Stimulated activated naive CD8-positive, alpha-beta T cell treated with anti-CD3 and anti-CD28 coated beads, Interleukin-15, Interleukin-2, amounts not matched to agents 100 ng/mL and 50 ng/mL, for 24 hours (primary cell): ENCODE measurements around the gene ZBTB7B.

Experiments used
- H3K27ac Mint-ChIP-seq: one replicate; pipeline ENCODE4 v1.8.0; 2021; ENCODE audit warnings: mild to moderate bottlenecking, mixed read lengths
- H3K27me3 Mint-ChIP-seq: one replicate; pipeline ENCODE4 v1.8.0; 2021; ENCODE audit warnings: mixed read lengths
- H3K36me3 Mint-ChIP-seq: one replicate; pipeline ENCODE4 v1.8.0; 2021; ENCODE audit warnings: low read depth, mixed read lengths
- H3K4me1 Mint-ChIP-seq: one replicate; pipeline ENCODE4 v1.8.0; 2021; ENCODE audit warnings: low read depth, mixed read lengths
- H3K4me3 Mint-ChIP-seq: one replicate; pipeline ENCODE4 v1.8.0; 2021; ENCODE audit warnings: mild to moderate bottlenecking, mixed read lengths
- H3K9me3 Mint-ChIP-seq: one replicate; pipeline ENCODE4 v1.8.0; 2021; ENCODE audit warnings: mixed read lengths

The ZBTB7B gene

DNA sequence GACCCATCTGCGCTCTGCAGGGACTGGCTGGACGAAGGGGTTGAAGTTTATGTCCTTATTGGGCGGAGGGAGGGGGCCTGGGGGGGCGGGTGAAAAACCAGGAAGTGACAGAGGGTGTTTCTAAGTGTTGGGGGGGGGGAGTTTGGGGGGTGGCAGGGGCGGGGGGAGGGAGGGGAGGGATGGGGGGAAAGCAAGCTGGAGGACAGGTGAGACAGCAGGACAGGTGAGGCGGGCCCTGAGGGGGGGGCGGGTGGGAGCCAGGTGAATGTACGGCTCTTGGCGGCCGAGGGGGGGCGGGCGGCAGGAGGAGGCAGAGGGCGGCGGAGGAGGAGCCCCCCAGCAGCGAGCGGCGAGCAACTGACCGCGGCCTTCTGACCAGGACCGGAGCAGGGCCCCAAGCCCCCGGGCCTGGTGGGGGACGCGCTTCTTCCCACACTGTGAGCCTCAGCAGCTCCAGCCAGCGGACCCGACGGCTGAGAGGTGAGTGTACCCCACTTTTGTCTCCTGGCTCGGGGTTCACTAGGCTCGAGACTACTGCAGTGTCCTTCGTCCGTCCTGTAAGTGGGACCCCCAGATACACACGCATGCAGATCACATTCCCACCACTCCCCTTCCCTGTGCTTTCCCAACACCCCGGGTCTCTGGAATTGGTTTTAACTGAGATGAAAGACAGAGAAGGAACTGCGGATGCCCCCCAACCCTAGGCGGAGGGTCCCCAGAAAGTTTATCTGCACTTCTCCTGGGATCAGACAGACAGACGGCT, at the start of gene ZBTB7B:
Gene ZBTB7B, plus strand, starts transcription at position 339 of the 763 bp plus-strand sequence. CDS start 11,859 bp downstream, outside the sequence.
- Mint-ChIP-seq H3K9me3 (no peaks in the 10 kb centered on the region), H3K4me1 (peaks cover 64% of the 10 kb centered on the region), H3K4me3 (peak within 1 kb of the TSS; percentile 92), H3K27ac (peak within 1 kb of the TSS; percentile 94), H3K27me3 (no peaks in the 10 kb centered on the region), H3K36me3 (no peaks in the 10 kb centered on the region)

DNA sequence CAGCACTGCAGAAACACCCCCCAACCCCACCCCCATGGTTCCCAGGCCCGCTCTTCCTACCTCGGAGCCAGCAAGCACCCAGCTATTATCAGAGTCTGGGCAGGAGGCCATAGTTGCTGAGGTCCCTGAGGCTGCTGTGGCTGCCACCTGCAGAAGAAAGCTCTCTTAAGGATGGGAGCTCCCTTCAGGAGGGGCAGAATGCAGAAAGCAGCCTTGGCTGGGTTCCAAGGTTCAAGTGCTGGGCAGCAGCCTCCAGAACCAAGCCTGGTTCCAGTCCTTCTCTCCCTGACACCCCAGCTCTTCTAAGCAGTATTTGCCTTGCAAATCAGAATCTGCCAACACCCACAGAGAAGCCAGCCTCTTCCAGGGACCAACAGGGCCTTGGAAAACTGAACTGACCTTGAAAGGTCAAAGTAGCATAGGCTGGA, 49.0 kb upstream of the ZBTB7B start:
- H3K27ac Mint-ChIP-seq = peak overlapping the region; percentile 95
- peaks cover 10% of the 10 kb centered on the region for H3K36me3 Mint-ChIP-seq
- peak overlapping the region; percentile 56 for H3K4me3 Mint-ChIP-seq
- H3K9me3 Mint-ChIP-seq = no peaks in the 10 kb centered on the region
- H3K27me3 Mint-ChIP-seq = no peaks in the 10 kb centered on the region
- H3K4me1 Mint-ChIP-seq = peaks cover 80% of the 10 kb centered on the region

DNA sequence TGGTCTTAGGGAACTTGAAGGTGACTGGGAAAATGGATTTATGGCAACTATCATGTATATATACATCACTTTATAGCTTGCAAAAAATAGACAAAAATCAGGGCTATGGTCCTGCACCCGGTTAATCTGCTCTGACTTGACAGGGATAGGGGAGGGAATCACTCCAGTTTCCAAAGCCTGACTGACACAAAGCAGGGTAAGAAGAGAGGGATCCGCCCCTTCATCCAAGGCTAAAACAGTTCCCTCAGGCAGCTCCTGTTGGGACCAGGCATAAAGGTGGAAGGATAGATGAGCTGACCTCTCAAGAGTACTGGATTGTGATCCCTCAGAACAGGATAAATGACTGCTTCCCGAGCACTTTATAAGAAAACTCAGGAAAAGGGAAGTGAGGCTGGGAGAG, 48.1 kb upstream of the ZBTB7B start:
- Mint-ChIP-seq H3K4me3 (peak overlapping the region; percentile 91), H3K4me1 (peaks cover 77% of the 10 kb centered on the region), H3K27ac (peak overlapping the region; percentile 95), H3K27me3 (no peaks in the 10 kb centered on the region), H3K9me3 (no peaks in the 10 kb centered on the region), H3K36me3 (peaks cover 9% of the 10 kb centered on the region)

DNA sequence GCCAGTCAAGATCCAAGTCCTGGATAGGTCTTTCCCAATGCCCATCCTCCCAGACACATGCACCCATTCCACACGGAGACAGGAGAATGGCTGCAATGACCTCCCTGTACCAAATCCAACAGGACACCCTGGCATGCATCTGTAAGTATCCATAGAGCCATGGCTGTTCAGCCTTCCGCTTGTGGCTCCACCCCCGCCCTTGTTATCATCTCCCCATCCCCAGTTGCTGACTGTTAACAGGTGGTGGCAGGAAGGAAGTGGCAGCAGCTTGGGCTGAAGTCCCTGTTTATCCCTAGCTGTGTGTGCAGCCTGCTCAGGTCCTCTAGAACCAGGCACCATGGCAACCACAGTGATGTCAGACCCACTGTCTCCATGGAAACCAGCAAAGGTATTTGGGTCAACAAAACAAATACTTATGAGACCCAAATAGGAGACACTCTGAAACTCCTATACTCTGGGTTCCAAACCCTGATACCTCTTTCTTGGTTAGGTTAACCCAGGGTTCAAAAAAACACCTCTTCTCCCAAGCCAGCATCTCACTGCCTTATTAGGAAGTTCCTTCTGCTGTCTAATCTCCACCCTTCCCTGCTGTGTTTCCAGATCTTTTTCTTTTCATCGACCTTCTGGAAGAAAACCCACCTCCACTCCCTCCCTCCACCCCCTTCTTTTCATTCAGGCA, 47.4 kb upstream of the ZBTB7B start:
- Mint-ChIP-seq H3K27me3 (no peaks in the 10 kb centered on the region), H3K4me1 (peaks cover 79% of the 10 kb centered on the region), H3K9me3 (no peaks in the 10 kb centered on the region), H3K4me3 (peak overlapping the region; percentile 91), H3K27ac (peak overlapping the region; percentile 95), H3K36me3 (peaks cover 9% of the 10 kb centered on the region)

DNA sequence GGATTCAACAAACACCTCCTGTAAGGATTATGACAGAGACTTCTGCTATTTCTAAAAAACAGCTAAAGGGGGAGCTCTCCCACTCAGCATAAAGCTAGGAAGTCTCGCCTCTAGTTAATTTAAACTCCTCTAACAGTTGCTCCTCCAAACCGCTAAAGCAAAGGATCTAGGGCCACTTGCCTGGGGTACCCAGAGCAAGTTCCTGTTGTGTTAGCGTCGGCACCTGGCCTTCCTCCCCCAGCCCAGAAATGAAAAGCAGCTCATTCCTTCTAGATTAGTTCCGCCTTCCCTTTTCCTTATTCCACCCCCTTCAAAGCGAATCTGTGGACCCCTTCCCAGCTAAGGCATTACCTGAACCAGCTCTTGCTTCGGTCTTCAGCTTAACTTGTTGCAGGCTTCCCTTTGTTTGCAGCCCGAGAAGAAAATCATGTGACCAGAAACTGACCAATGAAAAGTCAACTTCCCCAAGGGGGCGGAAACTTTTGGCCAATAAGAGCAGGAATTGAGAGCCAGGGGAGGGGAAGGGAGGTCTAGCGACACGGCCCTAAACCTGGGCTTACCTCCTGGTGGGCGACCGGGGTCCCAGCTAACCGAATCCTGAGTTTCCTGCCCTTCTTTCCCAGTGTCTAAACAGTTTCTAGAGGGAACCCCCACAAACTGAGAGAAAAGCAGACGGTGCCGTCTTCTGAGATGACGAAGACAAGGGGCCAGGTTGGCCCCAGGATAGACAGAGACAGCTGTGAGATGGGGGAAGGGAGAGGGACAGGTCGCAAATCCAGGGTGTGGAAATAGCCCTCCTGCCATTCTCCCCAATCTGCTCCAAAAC, 46.7 kb upstream of the ZBTB7B start, which contains the start of gene PBXIP1:
Gene PBXIP1, minus strand, starts transcription at position 382 of the 826 bp plus-strand sequence. CDS start 2,378 bp downstream, outside the sequence.
- H3K36me3 Mint-ChIP-seq = peaks cover 4% of the 10 kb centered on the region
- peaks cover 81% of the 10 kb centered on the region for H3K4me1 Mint-ChIP-seq
- no peaks in the 10 kb centered on the region for H3K9me3 Mint-ChIP-seq
- H3K27me3 Mint-ChIP-seq = no peaks in the 10 kb centered on the region
- peak within 1 kb of the TSS; percentile 95 for H3K27ac Mint-ChIP-seq
- peak within 1 kb of the TSS; percentile 91 for H3K4me3 Mint-ChIP-seq

DNA sequence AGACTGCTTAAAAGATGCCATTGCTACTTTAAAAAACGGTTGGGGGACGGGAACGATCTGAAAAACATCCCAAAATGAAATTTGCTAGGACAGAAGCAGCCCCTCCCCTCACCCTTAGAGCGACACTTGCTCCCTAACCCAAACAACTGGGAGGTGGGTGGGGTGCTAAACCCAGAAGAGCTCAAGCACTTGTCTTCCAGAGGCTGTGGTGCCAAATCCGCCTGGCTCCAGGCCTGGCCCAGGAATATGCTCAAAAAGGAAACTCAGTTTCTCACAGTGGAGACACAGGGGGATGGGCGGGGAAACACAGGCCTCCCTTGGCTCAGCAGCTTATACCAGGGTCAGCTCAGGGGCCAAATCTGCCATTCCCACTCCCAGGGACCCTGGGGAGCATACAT, 46.1 kb upstream of the ZBTB7B start:
- peaks cover 77% of the 10 kb centered on the region for H3K4me1 Mint-ChIP-seq
- H3K36me3 Mint-ChIP-seq = peaks cover 4% of the 10 kb centered on the region
- no peaks in the 10 kb centered on the region for H3K27me3 Mint-ChIP-seq
- peak overlapping the region; percentile 91 for H3K4me3 Mint-ChIP-seq
- no peaks in the 10 kb centered on the region for H3K9me3 Mint-ChIP-seq
- H3K27ac Mint-ChIP-seq = peak overlapping the region; percentile 95

DNA sequence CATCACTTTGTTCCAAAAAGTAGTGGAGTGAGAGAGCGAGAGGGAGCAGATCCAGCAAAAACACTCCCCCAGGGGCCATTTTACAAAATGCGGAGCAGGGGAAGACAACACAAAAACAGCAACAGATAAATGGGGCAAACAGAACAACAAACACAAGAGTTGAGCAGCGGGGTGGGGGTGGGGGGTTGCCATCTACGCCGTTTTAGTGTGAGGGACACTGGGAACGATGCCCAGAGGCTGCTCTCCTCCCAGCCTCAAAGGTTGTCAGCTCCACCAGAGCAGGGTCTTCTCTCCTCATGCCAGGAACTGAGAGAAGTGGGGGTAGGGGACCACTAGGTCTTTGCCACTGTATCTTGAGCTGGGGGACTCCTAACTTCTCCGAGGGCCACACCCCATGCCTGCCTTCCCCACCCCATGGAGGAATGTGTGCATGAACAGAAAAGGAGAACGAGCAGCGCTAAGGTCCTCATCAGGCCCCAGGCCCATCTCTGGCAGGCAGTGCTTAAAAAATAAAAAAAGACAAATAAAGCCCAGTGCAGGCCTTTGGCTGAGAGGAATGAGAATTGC, 45.4 kb upstream of the ZBTB7B start:
- H3K4me3 Mint-ChIP-seq = peak overlapping the region; percentile 13
- H3K9me3 Mint-ChIP-seq = no peaks in the 10 kb centered on the region
- H3K4me1 Mint-ChIP-seq = peaks cover 71% of the 10 kb centered on the region
- no peaks in the 10 kb centered on the region for H3K27me3 Mint-ChIP-seq
- no peak overlapping the region for H3K27ac Mint-ChIP-seq
- H3K36me3 Mint-ChIP-seq = peaks cover 5% of the 10 kb centered on the region

DNA sequence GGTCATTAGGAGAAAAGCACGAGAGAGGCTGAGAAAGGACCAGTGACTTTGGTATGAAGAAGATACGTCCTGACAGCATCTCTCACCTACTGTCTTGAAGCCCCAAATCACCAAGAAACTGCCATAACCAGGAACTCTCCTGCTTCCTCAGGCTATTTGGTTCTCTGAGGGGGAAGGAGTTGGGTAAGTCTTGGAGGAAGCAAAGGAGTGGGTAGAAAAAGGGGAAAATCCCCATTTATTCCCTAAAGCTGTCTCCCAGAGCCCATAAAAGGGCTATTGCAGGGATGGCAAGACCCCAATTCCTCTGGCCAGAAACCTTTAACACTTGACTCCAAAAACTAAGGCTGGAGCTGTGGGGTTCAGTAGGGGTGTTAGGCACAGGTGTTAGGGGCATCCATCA, 44.6 kb upstream of the ZBTB7B start:
- no peaks in the 10 kb centered on the region for H3K9me3 Mint-ChIP-seq
- H3K36me3 Mint-ChIP-seq = peaks cover 14% of the 10 kb centered on the region
- peaks cover 71% of the 10 kb centered on the region for H3K4me1 Mint-ChIP-seq
- H3K27ac Mint-ChIP-seq = no peak overlapping the region
- no peaks in the 10 kb centered on the region for H3K27me3 Mint-ChIP-seq
- no peak overlapping the region for H3K4me3 Mint-ChIP-seq

DNA sequence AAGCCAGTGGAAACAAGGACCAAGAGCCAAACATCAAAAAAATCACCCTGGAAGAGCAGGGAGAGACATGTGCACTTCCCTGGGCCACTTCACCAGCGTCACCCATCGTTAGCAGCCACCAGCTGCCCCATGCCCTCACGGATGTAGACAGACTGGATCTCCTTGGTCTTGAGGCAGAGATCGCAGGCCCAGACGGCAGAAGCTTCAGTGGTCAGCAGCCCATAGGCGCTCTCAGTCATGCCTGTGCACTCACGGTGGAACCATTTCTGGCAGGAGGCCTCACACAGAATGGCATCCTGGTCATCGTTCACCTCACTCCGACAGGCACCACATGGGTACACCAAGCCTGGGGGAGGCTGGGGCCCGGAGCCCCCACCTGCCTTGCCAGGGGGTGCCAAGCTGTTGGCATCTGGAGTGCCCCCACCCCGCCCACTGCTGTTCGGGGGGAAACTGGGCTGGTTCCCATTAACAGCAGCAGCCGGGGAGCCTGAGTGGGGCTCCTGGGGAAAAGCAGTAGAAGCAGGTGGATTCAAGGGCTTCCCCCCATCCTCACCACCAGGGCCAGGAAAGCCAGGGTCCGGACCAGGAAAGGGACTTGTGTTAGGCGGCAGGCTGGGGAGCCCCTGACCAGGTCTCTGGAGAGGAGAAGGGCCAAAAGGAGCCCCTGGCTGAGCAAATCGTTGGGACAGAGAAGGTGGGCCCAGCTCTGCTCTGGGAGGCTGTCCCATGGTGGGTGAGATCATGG, 43.7 kb upstream of the ZBTB7B start:
- Mint-ChIP-seq H3K27ac (peak overlapping the region; percentile 52), H3K27me3 (no peaks in the 10 kb centered on the region), H3K9me3 (no peaks in the 10 kb centered on the region), H3K4me3 (no peak overlapping the region), H3K4me1 (peaks cover 71% of the 10 kb centered on the region), H3K36me3 (peaks cover 19% of the 10 kb centered on the region)

DNA sequence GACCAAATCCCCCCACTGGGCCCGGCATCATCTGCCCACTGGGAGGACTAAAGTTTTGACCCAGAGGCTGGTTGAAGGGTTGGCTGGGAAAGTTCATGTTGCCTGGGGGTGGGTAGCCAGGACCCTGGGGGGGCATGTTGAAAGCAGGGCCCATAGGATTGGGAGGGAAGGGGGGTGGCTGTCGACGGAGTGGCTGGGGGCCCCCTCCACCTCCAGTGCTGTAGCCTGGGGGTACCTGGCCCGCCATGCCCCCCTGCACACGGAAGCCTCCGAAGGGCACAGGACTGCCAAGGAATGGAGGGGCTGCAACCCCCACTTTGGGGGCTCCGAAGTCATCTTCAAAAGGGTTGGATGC, 43.2 kb upstream of the ZBTB7B start:
- Mint-ChIP-seq H3K4me3 (peak overlapping the region; percentile 53), H3K4me1 (peaks cover 68% of the 10 kb centered on the region), H3K36me3 (peaks cover 22% of the 10 kb centered on the region), H3K27ac (no peak overlapping the region), H3K9me3 (no peaks in the 10 kb centered on the region), H3K27me3 (no peaks in the 10 kb centered on the region)

DNA sequence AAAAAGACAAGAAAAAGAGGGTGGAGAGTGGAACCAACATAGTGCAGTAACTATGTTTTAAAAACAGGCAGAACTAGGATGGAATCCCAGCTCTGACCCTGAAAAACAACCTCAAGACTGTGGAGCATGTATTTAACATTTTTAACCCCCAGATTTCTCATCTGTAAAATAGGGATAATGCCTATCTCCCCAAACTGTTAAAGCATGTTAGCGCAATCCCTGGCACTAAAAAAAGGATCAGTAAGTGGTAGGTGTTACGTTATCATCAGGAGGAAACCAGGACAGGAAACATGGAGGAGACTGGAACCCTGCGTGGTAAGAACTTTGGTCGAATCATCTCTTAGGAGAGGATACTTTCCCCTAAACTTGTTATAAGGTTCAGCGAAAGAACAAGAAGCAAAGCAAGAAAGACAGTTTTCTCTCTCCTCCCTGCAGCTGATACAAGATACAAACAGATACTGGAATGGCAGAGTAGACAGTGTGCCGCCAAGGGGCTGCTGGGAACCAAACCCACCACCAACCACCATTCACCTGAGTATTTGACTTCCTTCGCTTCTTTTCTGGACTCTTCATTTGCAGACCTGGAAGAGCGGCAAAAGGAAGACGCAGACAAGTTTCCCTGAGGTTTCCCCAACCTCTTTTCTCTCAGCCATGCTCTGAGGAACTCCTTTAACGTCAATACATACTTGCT, 42.0 kb upstream of the ZBTB7B start:
- Mint-ChIP-seq H3K27me3 (no peaks in the 10 kb centered on the region), H3K4me1 (peaks cover 56% of the 10 kb centered on the region), H3K27ac (peak overlapping the region; percentile 89), H3K4me3 (peak overlapping the region; percentile 92), H3K9me3 (no peaks in the 10 kb centered on the region), H3K36me3 (peaks cover 33% of the 10 kb centered on the region)

DNA sequence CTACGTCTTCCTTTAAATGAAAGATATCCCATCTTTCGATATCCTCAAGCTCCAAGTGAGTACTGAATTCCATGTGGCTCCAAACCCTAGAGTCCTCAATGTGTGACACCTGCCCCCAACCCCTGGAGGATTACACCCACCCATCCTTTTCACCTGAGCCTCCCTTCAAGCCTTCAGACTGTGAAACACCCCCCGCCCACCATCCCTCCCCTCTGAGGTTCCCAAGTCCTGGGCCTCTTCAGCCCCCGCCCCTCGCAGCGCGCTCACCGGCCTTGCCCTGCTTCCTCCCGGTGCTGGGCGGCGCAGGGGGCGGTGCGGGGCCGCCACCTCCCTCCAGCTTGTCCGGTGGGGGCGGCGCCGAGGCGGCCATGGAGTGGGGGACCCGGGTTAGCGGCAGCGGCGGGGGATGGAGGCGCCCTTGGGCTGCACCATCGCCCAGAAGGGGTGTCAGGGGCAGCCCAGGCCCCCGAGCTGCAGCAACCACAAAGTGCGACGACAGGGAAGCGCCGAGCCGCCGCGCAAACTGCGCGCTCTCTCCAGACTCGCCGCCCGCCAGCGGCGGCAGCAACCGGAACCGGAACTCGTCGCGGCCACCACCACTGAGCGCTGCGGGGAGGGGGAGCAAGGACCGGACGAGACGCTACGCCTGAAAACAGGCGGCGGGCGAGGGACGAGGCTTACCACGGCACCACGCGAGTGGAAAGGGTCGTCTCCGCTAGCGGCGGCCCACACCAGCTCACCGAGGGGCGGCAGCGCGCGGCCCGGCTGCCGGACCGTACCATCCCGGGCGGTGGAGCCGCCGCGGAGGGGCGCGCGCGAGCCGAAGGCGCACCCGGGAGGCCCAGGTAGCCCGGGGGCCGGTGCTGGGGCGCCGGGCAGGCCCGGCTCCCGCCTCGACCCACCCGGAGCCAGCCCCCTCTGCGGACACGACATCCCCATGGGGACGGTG, 41.1 kb upstream of the ZBTB7B start, which contains the start of gene PYGO2:
Gene PYGO2, minus strand, starts transcription at position 576 of the 949 bp plus-strand sequence. Its CDS starts 206 bp downstream, at position 370.
- Mint-ChIP-seq H3K36me3 (peaks cover 35% of the 10 kb centered on the region), H3K9me3 (no peaks in the 10 kb centered on the region), H3K27ac (peak within 1 kb of the TSS; percentile 93), H3K27me3 (no peaks in the 10 kb centered on the region), H3K4me1 (peaks cover 47% of the 10 kb centered on the region), H3K4me3 (peak within 1 kb of the TSS; percentile 92)
